ENCODE results near the gene PTMA. TPM values are rescaled to one million over a fixed set of nuclear protein-coding genes. Genes with fewer than 3 reads are reported as not detected.

The PTMA gene
- total RNA-seq, 1 experiment from 2014 or later = 1,260 TPM

DNA sequence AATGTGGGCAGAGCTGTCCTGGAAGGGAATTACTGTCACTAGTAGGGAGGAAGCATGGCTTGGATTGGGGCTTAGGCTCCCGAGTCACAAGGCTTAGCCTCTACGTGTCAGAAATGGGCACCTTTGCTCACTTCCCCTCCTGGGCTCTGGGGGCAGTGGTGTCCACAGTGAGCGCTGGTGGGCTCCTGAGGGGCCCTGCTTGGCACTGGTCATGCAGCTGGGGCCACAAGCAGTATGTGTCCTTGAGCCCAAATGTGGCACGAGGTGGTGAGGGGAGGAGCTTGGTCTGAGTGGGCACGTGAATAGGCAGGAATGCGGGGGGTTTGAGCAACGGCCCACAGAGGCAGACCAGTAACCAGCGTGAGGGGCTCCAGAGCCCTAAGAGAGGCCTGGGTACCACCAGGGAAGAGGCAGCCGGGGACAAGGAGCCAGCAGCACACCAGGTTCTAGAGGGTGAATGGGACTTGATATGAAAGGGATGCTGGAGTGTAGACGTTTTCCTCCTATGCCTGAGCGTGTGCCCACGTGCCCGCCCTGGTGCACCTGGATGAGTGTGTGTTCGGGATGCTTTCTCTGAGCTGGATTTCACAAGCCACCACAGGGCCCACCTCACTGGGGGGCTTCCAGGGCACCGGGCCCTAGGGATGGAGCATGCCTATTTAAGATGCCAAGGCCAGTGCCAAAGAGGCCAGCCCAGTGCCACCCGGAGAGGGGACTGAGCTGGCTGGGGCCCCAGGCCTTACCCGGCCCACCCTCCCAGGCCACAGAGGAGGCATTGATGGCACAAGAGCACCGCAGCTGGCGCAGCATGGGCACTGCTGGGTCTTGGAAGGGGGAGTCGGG, 22.8 kb upstream of the PTMA start:
- Histone ChIP-seq H3K9me2 (ENCODE audit: insufficient read depth) (no peaks in the 10 kb centered on the region), H3K79me2 (ENCODE audit: low read depth) (no peaks in the 10 kb centered on the region), H3K4me1 (replicated peaks; ENCODE audit: insufficient read depth) (peaks cover 14% of the 10 kb centered on the region), H3K9me3 (ENCODE audit: insufficient read depth, low read depth) (no peaks in the 10 kb centered on the region), H3K4me3 (no peak overlapping the region), H4K20me1 (ENCODE audit: insufficient read depth) (no peaks in the 10 kb centered on the region), H2AFZ (no peak overlapping the region), H3K27ac (no peak overlapping the region), H3K36me3 (ENCODE audit: low read depth) (no peaks in the 10 kb centered on the region), H3K4me2 (no peak overlapping the region), H3F3A (ENCODE audit: insufficient read depth, low read depth) (peaks cover 13% of the 10 kb centered on the region; the same call in 1 of the 2 replicates), H3K27me3 (ENCODE audit: insufficient read depth, low read depth) (no peaks in the 10 kb centered on the region)
- no TSS peak for BruUV-seq (replicated peaks)
- DNase-seq = no peak
- POLR2A ChIA-PET (ENCODE audit: unreplicated experiment) = no interaction called here
- intact Hi-C loops (cut with micrococcal nuclease; ENCODE audit: unreplicated experiment) = no loop called here
- CTCF ChIA-PET = no interaction called here
- TF ChIP-seq EZH2 (IDR thresholded peaks at IDR 0.05; ENCODE audit: low read depth) = no peak
- TF ChIP-seq, protein P1, sequence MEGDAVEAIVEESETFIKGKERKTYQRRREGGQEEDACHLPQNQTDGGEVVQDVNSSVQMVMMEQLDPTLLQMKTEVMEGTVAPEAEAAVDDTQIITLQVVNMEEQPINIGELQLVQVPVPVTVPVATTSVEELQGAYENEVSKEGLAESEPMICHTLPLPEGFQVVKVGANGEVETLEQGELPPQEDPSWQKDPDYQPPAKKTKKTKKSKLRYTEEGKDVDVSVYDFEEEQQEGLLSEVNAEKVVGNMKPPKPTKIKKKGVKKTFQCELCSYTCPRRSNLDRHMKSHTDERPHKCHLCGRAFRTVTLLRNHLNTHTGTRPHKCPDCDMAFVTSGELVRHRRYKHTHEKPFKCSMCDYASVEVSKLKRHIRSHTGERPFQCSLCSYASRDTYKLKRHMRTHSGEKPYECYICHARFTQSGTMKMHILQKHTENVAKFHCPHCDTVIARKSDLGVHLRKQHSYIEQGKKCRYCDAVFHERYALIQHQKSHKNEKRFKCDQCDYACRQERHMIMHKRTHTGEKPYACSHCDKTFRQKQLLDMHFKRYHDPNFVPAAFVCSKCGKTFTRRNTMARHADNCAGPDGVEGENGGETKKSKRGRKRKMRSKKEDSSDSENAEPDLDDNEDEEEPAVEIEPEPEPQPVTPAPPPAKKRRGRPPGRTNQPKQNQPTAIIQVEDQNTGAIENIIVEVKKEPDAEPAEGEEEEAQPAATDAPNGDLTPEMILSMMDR (conservative IDR thresholded peaks at IDR 0.05) = no peak; the same call in 1 of the 2 replicates

GRCh38 chr2:231686192-231687100, 21.9 kb upstream of the PTMA start:
- H3F3A ChIP-seq (ENCODE audit: insufficient read depth, low read depth) = peaks cover 8% of the 10 kb centered on the region; the same call in 1 of the 2 replicates
- peaks cover 13% of the 10 kb centered on the region for H3K4me1 ChIP-seq (replicated peaks; ENCODE audit: insufficient read depth)
- H3K27ac ChIP-seq = no peak overlapping the region
- ChIA-PET POLR2A (ENCODE audit: unreplicated experiment) (interaction anchor here (0.6 kb wide), 1 partner anchor 13 kb away, joined by 4 read pairs; no protein-coding TSS in a partner anchor), CTCF (interaction anchor here (0.5 to 0.7 kb wide), 2 partner anchors 11 to 13 kb away, joined by 3 to 4 read pairs; no protein-coding TSS in a partner anchor)
- no peaks in the 10 kb centered on the region for H3K9me3 ChIP-seq (ENCODE audit: insufficient read depth, low read depth)
- no peaks in the 10 kb centered on the region for H3K79me2 ChIP-seq (ENCODE audit: low read depth)
- DNase-seq = no peak
- TF ChIP-seq, protein P1 (conservative IDR thresholded peaks at IDR 0.05) = no peak
- TF ChIP-seq EZH2 (IDR thresholded peaks at IDR 0.05; ENCODE audit: low read depth) = no peak
- H3K36me3 ChIP-seq (ENCODE audit: low read depth) = no peaks in the 10 kb centered on the region
- no peaks in the 10 kb centered on the region for H4K20me1 ChIP-seq (ENCODE audit: insufficient read depth)
- no peak overlapping the region for H3K4me2 ChIP-seq
- H3K27me3 ChIP-seq (ENCODE audit: insufficient read depth, low read depth) = no peaks in the 10 kb centered on the region
- H3K4me3 ChIP-seq = no peak overlapping the region
- no peak overlapping the region for H2AFZ ChIP-seq
- intact Hi-C loops (cut with micrococcal nuclease; ENCODE audit: unreplicated experiment) = no loop called here
- BruUV-seq (replicated peaks) = no TSS peak
- H3K9me2 ChIP-seq (ENCODE audit: insufficient read depth) = no peaks in the 10 kb centered on the region

GRCh38 chr2:231687133-231687852, 21.0 kb upstream of the PTMA start:
- Histone ChIP-seq H4K20me1 (ENCODE audit: insufficient read depth) (no peaks in the 10 kb centered on the region), H3K4me2 (peak overlapping the region; percentile 26; the same call in 1 of the 2 replicates), H2AFZ (no peak overlapping the region), H3K36me3 (ENCODE audit: low read depth) (no peaks in the 10 kb centered on the region), H3K27me3 (ENCODE audit: insufficient read depth, low read depth) (no peaks in the 10 kb centered on the region), H3K27ac (no peak overlapping the region), H3K4me3 (no peak overlapping the region), H3K9me2 (ENCODE audit: insufficient read depth) (no peaks in the 10 kb centered on the region), H3K4me1 (replicated peaks; ENCODE audit: insufficient read depth) (peaks cover 5% of the 10 kb centered on the region), H3K79me2 (ENCODE audit: low read depth) (no peaks in the 10 kb centered on the region), H3F3A (ENCODE audit: insufficient read depth, low read depth) (no peaks in the 10 kb centered on the region), H3K9me3 (ENCODE audit: insufficient read depth, low read depth) (no peaks in the 10 kb centered on the region)
- ChIA-PET POLR2A (ENCODE audit: unreplicated experiment) (interaction anchor here (0.6 kb wide), 1 partner anchor 13 kb away, joined by 4 read pairs; no protein-coding TSS in a partner anchor), CTCF (interaction anchor here (0.5 to 0.7 kb wide), 2 partner anchors 10 to 14 kb away, joined by 3 to 4 read pairs; no protein-coding TSS in a partner anchor)
- BruUV-seq (replicated peaks) = no TSS peak
- peak in 1 of 2 experiments; percentile 75 for DNase-seq
- intact Hi-C loops (cut with micrococcal nuclease; ENCODE audit: unreplicated experiment) = no loop called here
- TF ChIP-seq EZH2 (IDR thresholded peaks at IDR 0.05; ENCODE audit: low read depth) = no peak
- TF ChIP-seq, protein P1 (conservative IDR thresholded peaks at IDR 0.05) = peak; percentile 62
